ENCODE data around the gene KLRK1.
"Not testable (repeated sequence)": the region's sequence is repeated elsewhere in the genome, so short reads cannot be mapped to it uniquely, and the experiment has no call there.

GRCh38 chr12:10422159-10422558 lies 32.3 kb upstream of the KLRK1 start:
- not testable (repeated sequence) for TF ChIP-seq CTCF, POLR2A, POLR2AphosphoS5 (IDR thresholded peaks at IDR 0.05)

All from prostate gland (tissue), 2 donors.